CD4-positive, alpha-beta T cell treated with Interleukin-21 for 1 hour (primary cell): ENCODE measurements around the gene KRT73.

Experiments used
- DNase-seq: peaks from one replicate; pipeline ENCODE4 v3.0.0-alpha.2; 2020

The KRT73 gene

GRCh38 chr12:52564582-52564981, 53.8 kb downstream of the KRT73 start:
- no peak for DNase-seq

- no peak for DNase-seq
These were observed 56.4 kb downstream of the KRT73 start for GRCh38 chr12:52561880-52562449.

GRCh38 chr12:52559979-52560378, 58.4 kb downstream of the KRT73 start:
- no peak for DNase-seq

- DNase-seq = no peak
These were observed 59.4 kb downstream of the KRT73 start for GRCh38 chr12:52558781-52559445.
